Mammary epithelial cell (primary cell): Measurements from ENCODE around the gene TRIM38.

Source experiments
- CTCF ChIP-seq, 2 donors: IDR thresholded peaks in 1 of 2; conservative IDR thresholded peaks in 1 of 2; 2 replicates each; pipeline ENCODE4 v1.5.1; 2011 to 2012; ENCODE audit warnings: inconsistent platforms in 2 of 2, low read length in 2 of 2, mild to moderate bottlenecking in 2 of 2, control low read depth in 1 of 2, low read depth in 1 of 2; ENCODE audit not compliant: insufficient read depth in 1 of 2; ENCODE audit errors: extremely low read depth in 1 of 2
- EZH2 ChIP-seq: IDR thresholded peaks from 2 replicates; pipeline ENCODE4 v1.6.1; 2012; ENCODE audit warnings: low read length, inconsistent platforms, borderline replicate concordance

GRCh38 chr6:25991785-25992412, 29.3 kb downstream of the TRIM38 start:
- no peak for TF ChIP-seq CTCF (conservative IDR thresholded peaks at IDR 0.05 in 1 of 2, IDR thresholded peaks at IDR 0.05 in 1 of 2; ENCODE audit: extremely low read depth in 1 of 2, insufficient read depth in 1 of 2, low read depth in 1 of 2, low read length in 2 of 2)
- TF ChIP-seq EZH2 = no peak
